ENCODE measurements around the gene TSHB. TPM values are rescaled to one million over a fixed set of nuclear protein-coding genes. Genes with fewer than 3 reads are reported as not detected.

The TSHB gene
- total RNA-seq: not detected
- polyA plus RNA-seq: not detected

GRCh38 chr1:115029526-115029925 lies at the start of gene TSHB:
Gene TSHB, plus strand, starts transcription at chr1:115029826. Its CDS starts 3,537 bp downstream, at chr1:115033363.
- no peaks in the 10 kb centered on the region for H3K4me1 Mint-ChIP-seq
- ChIA-PET CTCF (ENCODE audit: partially characterized antibody) (no interaction called here), POLR2A (ENCODE audit: partially characterized antibody) (interaction anchor here (0.5 kb wide), 1 partner anchor 1268 kb away, joined by 3 read pairs; no protein-coding TSS in a partner anchor)
- peaks cover 1 to 11% of the 10 kb centered on the region in 2 donors for H3K27me3 Mint-ChIP-seq
- H3K4me3 ChIP-seq (ENCODE audit: low read length in 2 of 2): no peak within 1 kb of the TSS
- no peaks in the 10 kb centered on the region for H3K27me3 ChIP-seq (ENCODE audit: insufficient read depth, low read length)
- intact Hi-C loops (cut with micrococcal nuclease): no loop called here
- no peaks in the 10 kb centered on the region for H3K9me3 Mint-ChIP-seq
- H3K27ac ChIP-seq (ENCODE audit: low read depth, low read length): no peak within 1 kb of the TSS
- H3K4me3 Mint-ChIP-seq: no peak within 1 kb of the TSS
- DNase-seq: no peak
- H3K36me3 Mint-ChIP-seq: no peaks in the 10 kb centered on the region
- no peaks in the 10 kb centered on the region for H3K36me3 ChIP-seq (ENCODE audit: insufficient read depth, low read length)
- no peaks in the 10 kb centered on the region for H3K4me1 ChIP-seq (ENCODE audit: insufficient read depth, low read length)
- H3K27ac Mint-ChIP-seq: no peak within 1 kb of the TSS
- no peaks in the 10 kb centered on the region for H3K9me3 ChIP-seq (ENCODE audit: control insufficient read depth in 1 of 2, low read length in 2 of 2)

GRCh38 chr1:114982251-114982650 lies 47.4 kb upstream of the TSHB start:
- no peak overlapping the region for H3K4me3 ChIP-seq (ENCODE audit: low read length in 2 of 2)
- DNase-seq: no peak
- H3K36me3 Mint-ChIP-seq: peaks cover 4 to 11% of the 10 kb centered on the region in 2 donors
- H3K4me3 Mint-ChIP-seq: no peak overlapping the region
- peaks cover 3 to 8% of the 10 kb centered on the region in 2 donors for H3K27me3 Mint-ChIP-seq
- no peaks in the 10 kb centered on the region for H3K4me1 Mint-ChIP-seq
- H3K27ac ChIP-seq (ENCODE audit: low read depth, low read length): no peak overlapping the region
- no peak overlapping the region for H3K27ac Mint-ChIP-seq
- peaks cover 3% of the 10 kb centered on the region for H3K27me3 ChIP-seq (ENCODE audit: insufficient read depth, low read length)
- ChIA-PET POLR2A (ENCODE audit: partially characterized antibody) (no interaction called here), CTCF (ENCODE audit: partially characterized antibody) (interaction anchor here (0.8 to 3.8 kb wide), 8 partner anchors 12 to 133 kb away, joined by 3 to 54 read pairs (median 4); no protein-coding TSS in a partner anchor)
- peaks cover 0 to 4% of the 10 kb centered on the region in 2 donors for H3K9me3 ChIP-seq (ENCODE audit: control insufficient read depth in 1 of 2, low read length in 2 of 2)
- H3K36me3 ChIP-seq (ENCODE audit: insufficient read depth, low read length): no peaks in the 10 kb centered on the region
- H3K4me1 ChIP-seq (ENCODE audit: insufficient read depth, low read length): no peaks in the 10 kb centered on the region
- intact Hi-C loops (cut with micrococcal nuclease): no loop called here
- H3K9me3 Mint-ChIP-seq: peaks cover 0 to 25% (median 21%) of the 10 kb centered on the region in 8 donors

- H3K27ac ChIP-seq (ENCODE audit: low read depth, low read length): no peak overlapping the region
- Mint-ChIP-seq H3K9me3 (peaks cover 0 to 44% (median 40%) of the 10 kb centered on the region in 8 donors), H3K27ac (no peak overlapping the region), H3K36me3 (peaks cover 10 to 23% of the 10 kb centered on the region in 2 donors), H3K4me3 (no peak overlapping the region), H3K27me3 (peaks cover 5 to 8% of the 10 kb centered on the region in 2 donors), H3K4me1 (no peaks in the 10 kb centered on the region)
- CTCF ChIA-PET (ENCODE audit: partially characterized antibody): interaction anchor here (0.5 to 3.1 kb wide), 5 partner anchors 9 to 126 kb away, joined by 3 to 18 read pairs (median 3); no protein-coding TSS in a partner anchor
- no peak for DNase-seq
- no peaks in the 10 kb centered on the region for H3K36me3 ChIP-seq (ENCODE audit: insufficient read depth, low read length)
- no peaks in the 10 kb centered on the region for H3K4me1 ChIP-seq (ENCODE audit: insufficient read depth, low read length)
- peaks cover 3% of the 10 kb centered on the region for H3K27me3 ChIP-seq (ENCODE audit: insufficient read depth, low read length)
- intact Hi-C loops (cut with micrococcal nuclease): no loop called here
- POLR2A ChIA-PET (ENCODE audit: partially characterized antibody): no interaction called here
- no peak overlapping the region for H3K4me3 ChIP-seq (ENCODE audit: low read length in 2 of 2)
- peaks cover 0 to 11% of the 10 kb centered on the region in 2 donors for H3K9me3 ChIP-seq (ENCODE audit: control insufficient read depth in 1 of 2, low read length in 2 of 2)
Measured at GRCh38 chr1:114986286-114986685, 43.3 kb upstream of the TSHB start.

DNA sequence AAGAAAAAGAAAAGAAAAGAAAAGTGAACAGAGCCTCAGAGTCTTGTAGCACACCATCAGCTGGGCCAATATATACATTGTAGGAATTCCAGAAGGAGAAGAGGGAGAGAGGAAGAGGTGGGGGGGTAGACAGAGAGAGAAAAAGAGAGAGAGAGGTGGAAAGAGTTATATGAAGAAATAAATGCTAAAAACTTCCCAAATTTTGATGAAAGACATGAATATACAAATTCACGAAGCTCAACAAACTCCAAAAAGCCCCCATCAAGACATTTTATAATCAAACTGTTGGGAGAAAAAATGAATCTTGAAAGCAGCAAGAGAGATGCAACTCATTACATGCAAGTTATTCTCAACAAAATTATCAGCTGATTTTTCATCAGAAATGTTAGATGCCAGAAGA lies 41.5 kb upstream of the TSHB start:
- Histone ChIP-seq H3K27ac (ENCODE audit: low read depth, low read length) (no peak overlapping the region), H3K4me3 (ENCODE audit: low read length in 2 of 2) (no peak overlapping the region), H3K36me3 (ENCODE audit: insufficient read depth, low read length) (no peaks in the 10 kb centered on the region), H3K9me3 (ENCODE audit: control insufficient read depth in 1 of 2, low read length in 2 of 2) (peaks cover 0 to 7% of the 10 kb centered on the region in 2 donors), H3K27me3 (ENCODE audit: insufficient read depth, low read length) (peaks cover 3% of the 10 kb centered on the region), H3K4me1 (ENCODE audit: insufficient read depth, low read length) (no peaks in the 10 kb centered on the region)
- no peak overlapping the region for H3K27ac Mint-ChIP-seq
- peaks cover 5 to 8% of the 10 kb centered on the region in 2 donors for H3K27me3 Mint-ChIP-seq
- no peaks in the 10 kb centered on the region for H3K4me1 Mint-ChIP-seq
- peaks cover 0 to 29% (median 25%) of the 10 kb centered on the region in 8 donors for H3K9me3 Mint-ChIP-seq
- intact Hi-C loops (cut with micrococcal nuclease): no loop called here
- ChIA-PET POLR2A (ENCODE audit: partially characterized antibody) (no interaction called here), CTCF (ENCODE audit: partially characterized antibody) (interaction anchor here (0.6 to 3.1 kb wide), 3 partner anchors 65 to 706 kb away, joined by 3 to 18 read pairs (median 4); no protein-coding TSS in a partner anchor)
- no peak for DNase-seq
- H3K36me3 Mint-ChIP-seq: peaks cover 8 to 12% of the 10 kb centered on the region in 2 donors
- H3K4me3 Mint-ChIP-seq: no peak overlapping the region

GRCh38 chr1:114997510-114998289 lies 31.9 kb upstream of the TSHB start:
- ChIA-PET CTCF (ENCODE audit: partially characterized antibody) (interaction anchor here (1.1 kb wide), 1 partner anchor 113 kb away, joined by 3 read pairs; no protein-coding TSS in a partner anchor), POLR2A (ENCODE audit: partially characterized antibody) (no interaction called here)
- Histone ChIP-seq H3K4me1 (ENCODE audit: insufficient read depth, low read length) (no peaks in the 10 kb centered on the region), H3K27me3 (ENCODE audit: insufficient read depth, low read length) (no peaks in the 10 kb centered on the region), H3K36me3 (ENCODE audit: insufficient read depth, low read length) (no peaks in the 10 kb centered on the region), H3K4me3 (ENCODE audit: low read length in 2 of 2) (no peak overlapping the region), H3K27ac (ENCODE audit: low read depth, low read length) (no peak overlapping the region), H3K9me3 (ENCODE audit: control insufficient read depth in 1 of 2, low read length in 2 of 2) (no peaks in the 10 kb centered on the region)
- intact Hi-C loops (cut with micrococcal nuclease): no loop called here
- Mint-ChIP-seq H3K36me3 (no peaks in the 10 kb centered on the region), H3K27me3 (peaks cover 0 to 11% of the 10 kb centered on the region in 2 donors), H3K4me1 (no peaks in the 10 kb centered on the region), H3K9me3 (no peaks in the 10 kb centered on the region), H3K4me3 (no peak overlapping the region), H3K27ac (no peak overlapping the region)
- DNase-seq: no peak

DNA sequence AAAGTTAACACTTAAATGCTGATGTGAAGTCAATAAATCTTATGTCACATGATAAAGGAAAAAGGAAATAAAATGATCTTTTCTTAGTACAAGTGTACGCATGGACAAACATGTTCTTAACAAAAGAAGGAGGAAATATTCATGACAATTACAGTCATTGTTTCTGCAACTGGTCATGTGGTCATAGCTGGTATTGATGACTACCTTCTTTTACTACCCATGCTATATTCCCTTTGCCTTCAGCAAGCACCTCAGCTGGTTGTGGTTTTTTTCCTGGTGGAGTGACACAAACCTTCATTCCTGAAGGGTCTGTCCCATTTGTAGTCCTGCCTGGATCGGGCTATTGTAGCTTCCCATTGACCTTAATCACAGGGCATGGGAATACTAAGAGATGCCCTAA lies 23.4 kb upstream of the TSHB start:
- H3K4me3 ChIP-seq (ENCODE audit: low read length in 2 of 2): no peak overlapping the region
- no peak for DNase-seq
- Mint-ChIP-seq H3K9me3 (peaks cover 0 to 3% (median 0%) of the 10 kb centered on the region in 8 donors), H3K4me3 (no peak overlapping the region), H3K4me1 (no peaks in the 10 kb centered on the region), H3K27ac (no peak overlapping the region), H3K27me3 (peaks cover 7 to 12% of the 10 kb centered on the region in 2 donors), H3K36me3 (no peaks in the 10 kb centered on the region)
- no peak overlapping the region for H3K27ac ChIP-seq (ENCODE audit: low read depth, low read length)
- no peaks in the 10 kb centered on the region for H3K9me3 ChIP-seq (ENCODE audit: control insufficient read depth in 1 of 2, low read length in 2 of 2)
- H3K27me3 ChIP-seq (ENCODE audit: insufficient read depth, low read length): no peaks in the 10 kb centered on the region
- CTCF ChIA-PET (ENCODE audit: partially characterized antibody): no interaction called here
- no peaks in the 10 kb centered on the region for H3K4me1 ChIP-seq (ENCODE audit: insufficient read depth, low read length)
- intact Hi-C loops (cut with micrococcal nuclease): no loop called here
- H3K36me3 ChIP-seq (ENCODE audit: insufficient read depth, low read length): no peaks in the 10 kb centered on the region
- POLR2A ChIA-PET (ENCODE audit: partially characterized antibody): no interaction called here

- Histone ChIP-seq H3K4me3 (ENCODE audit: low read length in 2 of 2) (no peak overlapping the region), H3K4me1 (ENCODE audit: insufficient read depth, low read length) (no peaks in the 10 kb centered on the region), H3K9me3 (ENCODE audit: control insufficient read depth in 1 of 2, low read length in 2 of 2) (no peaks in the 10 kb centered on the region), H3K27me3 (ENCODE audit: insufficient read depth, low read length) (no peaks in the 10 kb centered on the region), H3K36me3 (ENCODE audit: insufficient read depth, low read length) (no peaks in the 10 kb centered on the region), H3K27ac (ENCODE audit: low read depth, low read length) (no peak overlapping the region)
- Mint-ChIP-seq H3K4me3 (no peak overlapping the region), H3K9me3 (peaks cover 0 to 4% (median 0%) of the 10 kb centered on the region in 8 donors), H3K27me3 (peaks cover 1 to 7% of the 10 kb centered on the region in 2 donors), H3K36me3 (no peaks in the 10 kb centered on the region), H3K4me1 (no peaks in the 10 kb centered on the region), H3K27ac (no peak overlapping the region)
- DNase-seq: no peak
- CTCF ChIA-PET (ENCODE audit: partially characterized antibody): interaction anchor here (1.3 kb wide), 1 partner anchor 39 kb away, joined by 3 read pairs; no protein-coding TSS in a partner anchor
- intact Hi-C loops (cut with micrococcal nuclease): no loop called here
- POLR2A ChIA-PET (ENCODE audit: partially characterized antibody): no interaction called here
Measured at GRCh38 chr1:115012006-115012405, 17.6 kb upstream of the TSHB start.

All from CD4-positive, alpha-beta memory T cell (primary cell).